PC-9 (cell line): Measurements from ENCODE around the gene OPRM1. TPM values are rescaled to one million over a fixed set of nuclear protein-coding genes. Genes with fewer than 3 reads are reported as not detected.

Experiments
- BruUV-seq: library from RNA; stranded (reverse); fragments of 400-500 nt; replicated peaks from 2 replicates; lab custom pipeline; 2021; lab: Mats Ljungman, UMichigan
- CTCF ChIA-PET: fragments of 300-600 bp; sonication (Branson Sonifier 250); formaldehyde crosslinking; loops from one replicate; lab custom pipeline; 2022; ENCODE audit warnings: antibody characterized with exemption; lab: Charles Lee
- POLR2A ChIA-PET: fragments of 300-600 bp; sonication (Branson Sonifier 250); formaldehyde crosslinking; loops from one replicate; lab custom pipeline; 2022; ENCODE audit warnings: antibody characterized with exemption; ENCODE audit not compliant: unreplicated experiment; lab: Charles Lee
- DNase-seq, 2 experiments: peaks; one replicate each; pipeline versions ENCODE4 v3.0.0 to v3.0.0-alpha.2; 2015 to 2022; ENCODE audit warnings: mixed read lengths in 1 of 2
- H2AFZ ChIP-seq: fragments of 200-600 bp; sonication (generic); 2 replicates; pipeline ENCODE4 v1.8.1; 2017; ENCODE audit warnings: antibody characterized with exemption
- H3F3A ChIP-seq: fragments of 200-600 bp; sonication (generic); 2 replicates; pipeline ENCODE4 v1.8.1; 2017; ENCODE audit warnings: antibody characterized with exemption, mild to moderate bottlenecking, low read depth; ENCODE audit not compliant: insufficient read depth
- H3K27ac ChIP-seq: fragments of 200-600 bp; sonication (generic); 2 replicates; pipeline ENCODE4 v1.6.1; 2016; ENCODE audit warnings: mixed run types
- H3K27me3 ChIP-seq: fragments of 200-600 bp; sonication (generic); 2 replicates; pipeline ENCODE4 v1.6.1; 2016; ENCODE audit warnings: low read depth, mixed run types; ENCODE audit not compliant: insufficient read depth
- H3K36me3 ChIP-seq: fragments of 200-600 bp; sonication (generic); 2 replicates; pipeline ENCODE4 v1.6.1; 2016; ENCODE audit warnings: low read depth, mixed run types
- H3K4me1 ChIP-seq: fragments of 200-600 bp; sonication (generic); replicated peaks from 2 replicates; pipeline ENCODE4 v1.6.1; 2016; ENCODE audit warnings: mixed run types; ENCODE audit not compliant: insufficient read depth
- H3K4me2 ChIP-seq: fragments of 200-600 bp; sonication (generic); 2 replicates; pipeline ENCODE4 v1.6.1; 2017; ENCODE audit warnings: mixed run types
- H3K4me3 ChIP-seq: fragments of 200-600 bp; sonication (generic); 2 replicates; pipeline ENCODE4 v1.6.1; 2016; ENCODE audit warnings: mixed run types
- H3K79me2 ChIP-seq: fragments of 200-600 bp; sonication (generic); 2 replicates; pipeline ENCODE4 v1.6.1; 2017; ENCODE audit warnings: low read depth, mixed run types
- H3K9me2 ChIP-seq: fragments of 200-600 bp; sonication (generic); 2 replicates; pipeline ENCODE4 v1.8.1; 2017; ENCODE audit warnings: mild to moderate bottlenecking; ENCODE audit not compliant: insufficient read depth
- H3K9me3 ChIP-seq: fragments of 200-600 bp; sonication (generic); 2 replicates; pipeline ENCODE4 v1.8.1; 2016; ENCODE audit warnings: low read depth; ENCODE audit not compliant: insufficient read depth
- H4K20me1 ChIP-seq: fragments of 200-600 bp; sonication (generic); 2 replicates; pipeline ENCODE4 v1.8.1; 2017; ENCODE audit not compliant: insufficient read depth
- EZH2 ChIP-seq: fragments of 200-600 bp; sonication (generic); IDR thresholded peaks from 2 replicates; pipeline ENCODE4 v1.8.0; 2017; ENCODE audit warnings: antibody characterized with exemption, low read depth
- intact Hi-C: fragments of 100-400 bp; cut with micrococcal nuclease; formaldehyde crosslinking; loops from one replicate; pipeline ENCODE4 v1.10.0; 2022; ENCODE audit not compliant: unreplicated experiment
- total RNA-seq: library from RNA; stranded (reverse); gene quantifications from 2 replicates; pipeline ENCODE4 v1.2.3, GENCODE V29; 2021
- TF ChIP-seq, protein P1 (sequence below): fragments of 200-600 bp; sonication (generic); conservative IDR thresholded peaks from 2 replicates; pipeline ENCODE4 v1.6.1; 2017; ENCODE audit warnings: mixed run types, antibody characterized with exemption, mild to moderate bottlenecking, moderate library complexity

The OPRM1 gene
- total RNA-seq, 1 experiment from 2014 or later = not detected

GRCh38 chr6:154154389-154154967 lies 115.4 kb downstream of the OPRM1 start:
- no peaks in the 10 kb centered on the region for H3K36me3 ChIP-seq
- H3K4me1 ChIP-seq = 0 out of 2 replicates have a peak, but pooled peaks cover 3% of the 10 kb centered on the region
- no peaks in the 10 kb centered on the region for H3K9me2 ChIP-seq
- H3K27me3 ChIP-seq = no peaks in the 10 kb centered on the region
- no peak overlapping the region for H2AFZ ChIP-seq
- CTCF ChIA-PET = no interaction called here
- intact Hi-C loops = loop anchor here (1.0 to 10.0 kb wide), 5 partner anchors 220 to 1093 kb away; no protein-coding TSS in a partner anchor
- peak in 1 of 2 experiments; percentile 36 for DNase-seq
- no peaks in the 10 kb centered on the region for H3K79me2 ChIP-seq
- BruUV-seq = no TSS peak
- no peaks in the 10 kb centered on the region for H3K9me3 ChIP-seq
- no peak for TF ChIP-seq EZH2
- TF ChIP-seq, protein P1, sequence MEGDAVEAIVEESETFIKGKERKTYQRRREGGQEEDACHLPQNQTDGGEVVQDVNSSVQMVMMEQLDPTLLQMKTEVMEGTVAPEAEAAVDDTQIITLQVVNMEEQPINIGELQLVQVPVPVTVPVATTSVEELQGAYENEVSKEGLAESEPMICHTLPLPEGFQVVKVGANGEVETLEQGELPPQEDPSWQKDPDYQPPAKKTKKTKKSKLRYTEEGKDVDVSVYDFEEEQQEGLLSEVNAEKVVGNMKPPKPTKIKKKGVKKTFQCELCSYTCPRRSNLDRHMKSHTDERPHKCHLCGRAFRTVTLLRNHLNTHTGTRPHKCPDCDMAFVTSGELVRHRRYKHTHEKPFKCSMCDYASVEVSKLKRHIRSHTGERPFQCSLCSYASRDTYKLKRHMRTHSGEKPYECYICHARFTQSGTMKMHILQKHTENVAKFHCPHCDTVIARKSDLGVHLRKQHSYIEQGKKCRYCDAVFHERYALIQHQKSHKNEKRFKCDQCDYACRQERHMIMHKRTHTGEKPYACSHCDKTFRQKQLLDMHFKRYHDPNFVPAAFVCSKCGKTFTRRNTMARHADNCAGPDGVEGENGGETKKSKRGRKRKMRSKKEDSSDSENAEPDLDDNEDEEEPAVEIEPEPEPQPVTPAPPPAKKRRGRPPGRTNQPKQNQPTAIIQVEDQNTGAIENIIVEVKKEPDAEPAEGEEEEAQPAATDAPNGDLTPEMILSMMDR = peak; percentile 91
- no peaks in the 10 kb centered on the region for H3F3A ChIP-seq
- no peaks in the 10 kb centered on the region for H4K20me1 ChIP-seq
- no peak overlapping the region for H3K4me3 ChIP-seq
- no peak overlapping the region for H3K27ac ChIP-seq
- POLR2A ChIA-PET = no interaction called here
- H3K4me2 ChIP-seq = no peak overlapping the region

DNA sequence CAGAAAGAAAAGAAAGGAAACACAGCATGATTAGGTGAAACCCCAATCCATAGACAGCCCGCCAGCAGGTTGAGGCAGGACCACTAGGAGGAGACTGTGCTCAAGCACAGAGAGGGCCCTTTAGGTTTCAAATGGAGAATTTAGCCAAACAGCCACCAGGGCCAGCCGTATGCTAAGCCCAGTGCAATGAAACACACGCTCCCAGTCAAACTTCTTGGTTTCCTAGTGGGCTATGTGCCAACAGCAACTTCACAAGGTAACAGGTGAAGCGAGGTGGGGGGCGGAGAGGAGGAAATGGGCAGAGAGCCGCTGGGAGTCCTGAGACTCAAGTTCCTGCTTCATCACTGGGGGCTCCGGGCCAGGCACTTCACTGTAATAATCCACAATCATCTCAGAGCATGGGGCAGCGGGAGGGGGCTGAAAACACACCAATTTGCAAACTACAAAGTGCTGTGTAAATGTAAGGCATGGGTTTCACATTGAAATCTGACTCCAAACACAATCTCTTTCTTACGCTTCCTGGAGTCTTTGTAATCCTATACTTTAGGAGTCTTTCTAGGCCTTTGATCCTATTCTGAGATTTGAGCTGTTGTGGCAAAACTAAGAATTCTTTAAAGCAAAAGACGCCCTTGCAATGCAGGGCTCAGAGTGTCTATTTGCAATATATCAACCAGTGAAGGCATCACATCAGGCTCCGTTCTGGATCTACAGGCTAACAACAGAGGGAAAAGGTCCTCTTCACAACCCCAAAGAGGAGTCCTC lies 117.3 kb downstream of the OPRM1 start:
- no peaks in the 10 kb centered on the region for H3K9me3 ChIP-seq
- peak; percentile 52 to 63 for DNase-seq
- intact Hi-C loops = loop anchor here (1.0 to 10.0 kb wide), 8 partner anchors 121 to 1018 kb away; partner anchors contain the start of gene CNKSR3
- no TSS peak for BruUV-seq
- no peaks in the 10 kb centered on the region for H3K9me2 ChIP-seq
- peak overlapping the region; percentile 23; the same call in 1 of the 2 replicates for H3K4me2 ChIP-seq
- no peak overlapping the region for H3K27ac ChIP-seq
- H3K79me2 ChIP-seq = no peaks in the 10 kb centered on the region
- H4K20me1 ChIP-seq = no peaks in the 10 kb centered on the region
- no peak for TF ChIP-seq EZH2
- TF ChIP-seq, protein P1 = peak; percentile 63
- H3F3A ChIP-seq = no peaks in the 10 kb centered on the region
- ChIA-PET CTCF (no interaction called here), POLR2A (no interaction called here)
- H2AFZ ChIP-seq = 0 out of 2 replicates have a peak overlapping the region, but pooled peaks have one; percentile 40
- no peaks in the 10 kb centered on the region for H3K27me3 ChIP-seq
- H3K36me3 ChIP-seq = no peaks in the 10 kb centered on the region
- H3K4me3 ChIP-seq = no peak overlapping the region
- 0 out of 2 replicates have a peak, but pooled peaks cover 3% of the 10 kb centered on the region for H3K4me1 ChIP-seq

DNA sequence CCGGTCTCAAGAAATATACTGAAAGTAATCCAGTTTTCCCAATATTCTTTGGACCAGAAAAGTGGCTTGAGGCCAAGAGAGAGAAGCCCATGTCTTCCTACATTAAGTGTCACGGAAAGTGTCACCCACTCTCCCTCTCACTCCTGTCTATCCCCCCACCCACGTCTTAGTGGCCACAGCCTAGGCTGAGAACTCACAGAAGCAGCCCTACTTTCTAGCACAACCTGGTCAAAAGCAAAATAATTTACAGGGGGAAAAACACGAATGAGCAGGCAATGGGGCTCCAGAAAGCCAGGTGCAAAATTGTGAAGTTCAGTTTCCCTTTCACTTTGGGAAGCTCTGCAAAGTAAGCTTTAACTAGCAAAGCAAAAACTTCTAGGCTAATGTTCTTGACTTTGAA lies 118.0 kb downstream of the OPRM1 start:
- Histone ChIP-seq H3K27ac (no peak overlapping the region), H2AFZ (no peak overlapping the region), H3K79me2 (no peaks in the 10 kb centered on the region), H3K9me2 (no peaks in the 10 kb centered on the region), H3F3A (no peaks in the 10 kb centered on the region), H3K4me1 (0 out of 2 replicates have a peak, but pooled peaks cover 3% of the 10 kb centered on the region), H3K36me3 (no peaks in the 10 kb centered on the region), H4K20me1 (no peaks in the 10 kb centered on the region), H3K4me3 (no peak overlapping the region), H3K27me3 (no peaks in the 10 kb centered on the region), H3K4me2 (no peak overlapping the region), H3K9me3 (no peaks in the 10 kb centered on the region)
- DNase-seq = no peak
- ChIA-PET CTCF (no interaction called here), POLR2A (no interaction called here)
- TF ChIP-seq EZH2 = no peak
- TF ChIP-seq, protein P1 = no peak
- intact Hi-C loops = loop anchor here (5.0 to 10.0 kb wide), 6 partner anchors 120 to 1018 kb away; no protein-coding TSS in a partner anchor
- no TSS peak for BruUV-seq
